HG03342 (cell line): ENCODE measurements around the gene CTTN.

Experiments used
- ATAC-seq: cut with Tn5 transposase; IDR thresholded peaks from one replicate; pipeline ENCODE4 v1.9.1; 2021; ENCODE audit warnings: mild to moderate bottlenecking, moderate library complexity; ENCODE audit not compliant: unreplicated experiment

Gene CTTN

DNA sequence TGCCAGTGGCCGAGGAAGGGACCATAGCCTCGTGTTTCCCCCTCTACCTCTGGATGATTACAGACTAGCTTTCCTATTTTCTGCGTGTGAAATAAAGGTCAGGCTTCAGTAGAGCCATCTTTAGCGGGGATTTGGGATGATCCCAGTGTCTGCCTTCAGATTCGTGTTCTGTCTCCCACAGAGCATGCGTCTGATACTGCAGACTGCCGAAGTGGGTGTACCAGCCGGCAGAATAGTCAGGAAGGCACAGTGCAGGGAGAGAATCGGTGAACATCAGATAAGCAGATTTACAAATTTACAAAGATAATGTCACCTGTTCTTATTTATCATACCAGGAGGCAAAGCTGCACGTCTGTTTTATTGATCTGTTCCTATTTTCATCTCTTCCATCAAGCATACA, 11.1 kb downstream of the CTTN start:
- ATAC-seq = no peak

DNA sequence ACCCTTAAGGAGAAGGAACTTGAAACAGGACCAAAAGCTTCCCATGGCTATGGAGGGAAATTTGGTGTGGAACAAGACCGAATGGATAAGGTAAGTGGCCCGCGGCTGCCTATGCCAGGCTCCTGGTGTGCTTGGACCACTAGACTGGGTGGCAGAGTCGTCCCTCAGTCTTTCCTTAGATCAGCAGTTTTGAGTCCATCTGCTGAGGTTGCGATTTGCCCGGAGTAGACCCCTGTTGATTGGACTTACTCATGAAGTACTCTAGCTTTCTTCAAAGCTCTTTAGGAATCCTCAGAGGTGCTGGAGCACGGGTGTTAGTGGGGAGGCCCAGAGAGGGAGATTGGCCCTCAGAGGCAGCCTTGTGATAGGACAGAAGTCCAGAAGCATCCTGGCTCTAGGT, 11.5 kb downstream of the CTTN start:
- ATAC-seq = no peak

DNA sequence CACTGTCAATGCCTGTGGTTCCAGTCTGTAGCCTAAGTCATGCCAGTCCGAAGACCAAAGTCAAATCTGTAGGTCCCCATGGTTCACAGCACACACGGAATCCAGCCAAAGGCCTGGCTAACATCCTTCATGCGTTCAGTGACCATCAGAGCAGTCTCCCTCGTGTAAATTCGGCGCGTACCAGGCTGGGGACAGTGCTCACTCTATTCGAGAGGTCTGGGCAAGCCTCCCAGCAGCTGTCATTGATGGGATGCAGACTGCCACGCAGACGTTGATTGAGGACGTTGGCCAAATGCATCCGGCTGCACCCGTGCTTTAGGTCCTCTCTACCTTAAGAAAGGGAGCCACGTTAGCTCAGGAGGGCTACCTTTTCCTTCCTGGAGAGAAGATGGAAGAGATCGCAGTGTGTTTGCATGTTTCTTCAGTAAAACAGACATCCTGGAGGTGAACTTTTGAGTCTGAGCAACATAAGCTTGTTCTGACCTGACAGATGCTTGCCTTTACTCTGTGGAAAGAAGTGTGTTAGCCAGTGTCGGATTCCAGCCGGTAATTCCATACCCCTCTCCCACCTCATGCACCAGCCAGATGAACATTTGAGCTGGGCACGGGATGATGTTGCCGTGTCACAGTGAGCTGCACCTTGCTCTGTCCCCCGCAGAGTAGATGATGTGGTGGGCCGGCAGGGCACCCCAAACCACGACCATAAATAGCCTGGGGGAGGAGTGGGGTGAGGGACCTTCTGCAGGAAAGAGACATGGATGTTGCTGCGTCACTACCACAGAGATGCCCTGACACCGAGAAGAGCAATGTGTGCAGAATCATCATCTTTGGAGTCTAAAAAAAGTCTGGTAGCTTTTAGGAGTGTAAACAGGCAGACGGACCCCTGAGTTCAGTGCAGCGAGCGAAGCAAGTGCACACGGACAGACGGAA, 12.2 kb downstream of the CTTN start:
- ATAC-seq = no peak

DNA sequence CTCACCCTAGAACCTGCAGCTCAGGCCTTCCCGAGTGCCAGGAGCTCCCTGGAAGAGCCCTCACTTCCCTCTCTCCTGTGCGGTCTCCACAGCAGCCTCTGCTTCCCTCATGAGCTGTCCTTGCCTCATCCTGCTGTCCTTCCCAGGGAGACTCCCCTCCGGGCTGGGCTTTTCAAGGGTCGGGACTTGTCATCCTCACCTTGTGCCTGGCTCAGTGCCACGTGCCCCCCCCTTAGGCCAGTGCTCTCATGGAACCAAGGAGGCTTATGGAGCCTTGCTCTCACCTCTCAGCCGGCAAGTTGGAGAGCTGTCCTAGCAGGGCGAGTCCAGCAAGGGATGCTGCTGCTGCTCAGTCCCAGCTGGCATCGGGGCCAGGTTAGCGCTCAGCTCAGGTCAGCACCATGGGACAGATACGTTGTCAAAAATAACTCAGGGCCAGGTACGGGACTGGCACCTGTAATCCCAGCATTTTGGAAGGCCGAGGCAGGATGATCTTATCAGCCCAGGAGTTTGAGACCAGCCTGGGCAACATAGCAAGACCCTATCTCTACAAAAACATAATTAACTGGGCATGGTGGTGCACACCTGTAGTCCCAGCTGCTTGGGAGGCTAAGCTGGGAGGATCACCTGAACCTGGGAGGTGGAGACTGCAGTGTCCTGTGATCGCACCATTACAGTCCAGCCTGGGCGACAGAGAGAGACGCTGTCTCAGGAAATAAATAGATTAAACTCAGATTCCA, 13.6 kb downstream of the CTTN start:
- ATAC-seq = no peak

DNA sequence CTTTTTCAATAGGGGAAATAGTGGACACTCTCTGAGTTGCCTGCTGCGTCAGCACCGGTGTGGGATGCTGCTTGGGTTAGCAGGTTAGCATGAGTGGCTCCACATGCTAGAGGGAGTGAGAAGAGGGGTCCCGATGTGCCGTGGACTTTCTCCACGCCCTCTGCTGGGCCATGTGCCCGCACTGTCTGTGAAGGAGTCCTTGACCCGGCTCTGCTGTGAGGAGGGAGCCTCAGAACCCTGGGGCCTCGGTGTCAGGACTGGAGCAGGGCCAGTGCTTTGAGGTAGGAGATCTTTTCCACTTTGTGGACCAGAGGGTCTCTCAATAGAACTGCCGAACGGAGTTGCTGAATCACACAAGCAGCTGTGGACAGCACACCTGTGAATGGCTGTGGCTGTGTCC, 14.8 kb downstream of the CTTN start:
- no peak for ATAC-seq

DNA sequence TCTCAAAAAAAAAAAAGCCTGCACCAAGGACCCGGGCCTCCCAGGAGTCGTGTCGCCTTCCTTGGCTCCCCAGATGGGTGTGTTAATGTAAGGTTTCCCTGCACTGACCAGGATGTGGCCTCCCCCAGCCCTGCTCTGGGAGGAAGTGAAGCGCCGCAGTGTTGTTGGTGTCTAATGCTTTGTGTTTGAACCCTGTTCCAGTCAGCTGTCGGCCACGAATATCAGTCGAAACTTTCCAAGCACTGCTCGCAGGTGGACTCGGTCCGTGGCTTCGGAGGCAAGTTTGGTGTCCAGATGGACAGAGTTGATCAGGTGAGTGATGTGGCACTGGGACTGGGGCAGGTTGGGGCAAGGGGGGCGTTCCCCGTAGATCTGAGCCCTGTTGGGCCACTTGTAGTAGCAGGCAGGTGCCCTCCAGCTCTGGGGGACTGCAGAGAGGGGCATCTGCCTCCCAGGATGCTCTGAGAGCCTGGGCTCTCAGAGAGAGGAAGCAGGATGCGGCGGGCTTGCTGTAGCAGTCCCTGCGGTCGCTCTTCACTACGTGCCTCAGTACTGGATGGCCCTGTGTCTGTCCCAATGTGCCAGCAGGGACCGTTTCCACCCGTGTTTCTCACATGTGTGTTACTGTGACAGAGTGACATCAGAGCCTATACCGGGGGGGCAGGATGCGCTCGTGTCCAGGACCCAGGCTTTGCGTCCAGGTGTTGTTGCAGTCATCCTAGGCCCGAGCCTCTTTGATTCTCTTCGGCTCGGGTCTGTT, 16.2 kb downstream of the CTTN start:
- no peak for ATAC-seq

DNA sequence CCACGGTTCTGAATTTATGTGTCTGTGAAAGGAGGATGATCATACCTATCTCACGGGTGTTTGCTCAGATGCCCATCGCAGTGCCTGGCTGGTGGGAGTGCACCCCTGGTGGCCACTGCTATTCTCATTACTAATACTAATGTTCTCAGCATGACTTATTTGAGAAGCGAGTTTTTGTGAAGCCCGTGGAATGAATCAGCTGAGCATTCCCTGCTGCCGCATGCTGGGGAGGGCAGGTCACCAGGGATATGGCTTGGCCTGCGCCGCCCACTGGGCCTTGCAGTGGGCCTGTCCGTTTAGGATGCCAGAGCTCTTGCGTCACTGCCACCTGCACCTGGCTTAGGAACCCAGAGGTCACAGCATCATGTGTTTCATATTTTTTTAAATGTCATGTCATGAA, 16.9 kb downstream of the CTTN start:
- ATAC-seq = no peak

DNA sequence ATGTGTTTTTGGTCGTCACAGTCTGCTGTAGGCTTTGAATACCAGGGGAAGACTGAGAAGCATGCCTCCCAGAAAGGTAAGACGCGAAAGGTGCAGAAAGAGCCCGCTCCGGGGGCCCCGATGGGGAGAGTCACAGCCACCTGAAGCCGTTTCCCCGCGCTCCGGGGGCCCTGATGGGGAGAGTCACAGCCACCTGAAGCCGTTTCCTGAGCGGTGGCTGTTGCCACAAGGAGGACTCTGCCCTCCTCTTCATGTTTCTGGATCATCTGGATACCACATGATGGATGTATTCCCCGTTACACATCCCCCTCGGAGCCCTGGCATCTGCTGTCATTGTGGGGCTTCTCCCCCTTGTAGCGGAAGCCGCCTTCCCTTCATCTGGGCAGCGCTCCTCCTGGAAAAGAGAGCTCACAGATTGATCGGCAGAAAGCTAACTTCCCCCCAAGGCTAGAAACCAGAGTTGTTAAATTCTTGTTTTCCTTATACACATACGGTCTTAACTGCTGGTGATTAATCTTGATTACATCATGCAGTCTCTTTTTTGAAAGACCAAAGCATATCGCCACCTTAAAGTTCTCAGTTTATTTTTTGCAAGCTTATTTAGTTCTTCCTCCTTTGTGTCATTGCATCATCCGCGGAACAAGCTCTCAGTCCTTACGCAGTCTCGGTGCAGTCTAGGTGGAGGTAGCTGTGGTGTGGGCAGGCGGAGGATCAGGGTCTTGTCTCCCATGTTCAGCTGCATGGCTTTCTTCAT, 17.5 kb downstream of the CTTN start:
- no peak for ATAC-seq

DNA sequence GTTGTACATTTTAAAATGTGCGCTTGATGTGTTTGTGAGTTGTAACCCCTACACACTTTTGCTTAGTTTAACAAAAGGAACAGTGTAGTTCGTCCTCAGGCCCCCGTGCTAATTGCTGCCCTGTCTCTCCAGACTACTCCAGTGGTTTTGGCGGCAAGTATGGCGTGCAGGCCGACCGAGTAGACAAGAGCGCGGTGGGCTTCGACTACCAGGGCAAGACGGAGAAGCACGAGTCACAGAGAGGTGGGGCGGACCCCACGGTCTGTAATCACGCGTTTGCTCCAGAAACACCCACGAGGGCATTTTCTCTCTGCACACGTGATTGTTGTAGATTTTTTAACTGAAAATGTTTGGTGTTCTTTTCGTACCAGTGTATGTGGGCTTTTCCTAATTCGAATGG, 18.6 kb downstream of the CTTN start:
- ATAC-seq = no peak

DNA sequence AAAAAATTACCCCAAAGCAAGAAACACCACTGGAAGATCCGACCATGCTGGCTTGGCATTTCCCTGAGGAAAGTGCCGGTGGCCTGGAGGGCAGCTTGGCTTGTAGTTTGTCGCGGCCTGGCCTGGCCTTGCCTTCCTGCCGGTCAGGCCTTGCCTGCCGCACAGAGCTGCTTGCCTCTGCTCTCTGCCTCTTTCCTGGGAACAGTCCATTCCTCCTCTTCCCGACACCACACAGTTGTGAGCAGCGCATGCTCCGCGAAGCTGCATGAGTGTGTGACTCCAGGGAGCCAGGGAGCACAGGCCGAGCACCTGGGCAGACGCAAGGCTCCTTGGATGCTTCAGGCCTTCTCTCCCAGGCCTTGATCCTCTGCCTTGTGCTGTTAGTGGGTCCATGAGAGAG, 19.8 kb downstream of the CTTN start:
- ATAC-seq = no peak

DNA sequence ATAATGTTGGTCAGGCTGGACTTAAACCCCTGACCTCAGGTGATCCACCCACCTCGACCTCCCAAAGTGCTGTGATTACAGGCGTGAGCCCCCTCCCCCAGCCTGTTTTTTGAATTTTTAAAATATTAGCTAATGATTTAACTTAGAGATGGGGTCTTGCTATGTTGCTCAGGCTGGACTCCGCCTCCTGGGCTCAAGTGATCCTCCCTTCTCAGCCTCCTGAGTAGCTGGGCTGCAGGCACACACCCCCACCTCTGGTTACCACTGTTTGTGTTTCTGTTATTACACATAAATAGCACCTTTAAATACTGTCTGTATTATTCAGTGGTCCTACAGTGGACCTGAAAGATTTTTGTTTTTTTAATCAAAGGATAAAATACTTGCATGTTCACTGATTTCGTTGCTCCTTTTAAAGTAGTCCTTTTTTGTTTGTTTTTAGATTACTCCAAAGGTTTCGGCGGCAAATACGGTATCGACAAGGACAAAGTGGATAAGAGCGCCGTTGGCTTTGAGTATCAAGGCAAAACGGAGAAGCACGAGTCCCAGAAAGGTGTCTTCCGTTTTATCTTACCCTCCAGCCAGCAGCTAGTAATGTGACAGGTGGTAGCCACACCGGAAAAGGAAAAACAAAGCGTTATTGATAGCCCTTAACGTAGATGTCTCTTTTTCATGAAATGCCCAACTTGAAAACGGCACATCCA, 21.1 kb downstream of the CTTN start:
- no peak for ATAC-seq

DNA sequence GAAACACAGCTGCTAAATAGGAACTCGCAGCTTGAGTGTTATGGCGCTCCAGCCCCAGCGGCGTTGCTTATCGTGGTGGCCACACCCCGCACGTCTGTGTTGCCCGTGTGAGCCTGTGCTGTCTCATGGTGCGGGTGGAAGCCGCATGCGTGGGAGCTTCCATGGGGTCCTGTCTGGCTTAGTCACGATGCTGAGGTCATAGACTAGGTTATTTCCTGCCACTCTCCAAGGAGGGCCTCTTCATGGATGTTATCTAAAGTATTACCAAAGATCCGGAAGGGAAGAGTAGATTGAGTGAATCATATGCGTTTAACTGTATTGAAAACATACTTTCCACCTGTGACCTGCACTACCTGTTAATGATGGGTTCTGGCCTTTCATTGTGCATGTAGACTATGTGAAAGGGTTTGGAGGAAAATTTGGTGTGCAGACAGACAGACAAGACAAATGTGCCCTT, 21.7 kb downstream of the CTTN start:
- ATAC-seq = no peak

DNA sequence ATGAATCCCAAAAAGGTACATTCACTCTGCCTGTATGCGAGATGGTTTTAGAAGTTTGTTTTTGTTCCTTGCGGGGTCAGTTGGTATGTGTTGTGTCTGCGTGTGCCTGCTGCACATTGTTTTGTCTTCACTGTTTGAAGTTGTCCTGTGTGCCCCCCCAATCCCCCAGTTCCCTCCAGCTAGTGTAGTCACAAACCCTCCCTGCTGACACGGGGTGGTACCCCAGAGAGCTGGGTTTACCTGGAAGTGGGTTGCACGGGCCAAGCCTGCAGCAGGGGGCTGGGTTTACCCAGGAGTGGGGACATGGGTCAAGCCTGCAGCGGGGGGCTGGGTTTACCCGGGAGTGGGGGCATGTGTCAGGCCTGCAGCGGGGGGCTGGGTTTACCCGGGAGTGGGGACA, 22.2 kb downstream of the CTTN start:
- ATAC-seq = no peak

DNA sequence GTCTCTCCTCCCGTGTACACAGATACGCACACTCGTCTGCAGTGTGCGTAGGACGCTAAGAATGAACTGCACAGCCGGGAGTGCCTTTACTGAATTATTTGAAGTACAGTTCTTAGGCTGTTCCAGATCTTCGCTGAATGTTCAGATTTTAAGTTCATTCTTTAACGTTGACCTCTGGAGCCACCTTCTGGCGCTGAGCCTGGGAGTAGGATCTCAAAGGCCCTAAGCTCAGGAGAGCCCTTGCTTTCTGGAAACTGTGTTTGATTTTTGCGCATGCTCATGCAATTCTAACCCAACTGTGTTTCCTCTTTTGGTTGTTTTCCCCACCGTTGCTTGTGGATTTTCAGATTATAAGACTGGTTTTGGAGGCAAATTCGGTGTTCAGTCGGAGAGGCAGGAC, 22.8 kb downstream of the CTTN start:
- ATAC-seq = no peak

DNA sequence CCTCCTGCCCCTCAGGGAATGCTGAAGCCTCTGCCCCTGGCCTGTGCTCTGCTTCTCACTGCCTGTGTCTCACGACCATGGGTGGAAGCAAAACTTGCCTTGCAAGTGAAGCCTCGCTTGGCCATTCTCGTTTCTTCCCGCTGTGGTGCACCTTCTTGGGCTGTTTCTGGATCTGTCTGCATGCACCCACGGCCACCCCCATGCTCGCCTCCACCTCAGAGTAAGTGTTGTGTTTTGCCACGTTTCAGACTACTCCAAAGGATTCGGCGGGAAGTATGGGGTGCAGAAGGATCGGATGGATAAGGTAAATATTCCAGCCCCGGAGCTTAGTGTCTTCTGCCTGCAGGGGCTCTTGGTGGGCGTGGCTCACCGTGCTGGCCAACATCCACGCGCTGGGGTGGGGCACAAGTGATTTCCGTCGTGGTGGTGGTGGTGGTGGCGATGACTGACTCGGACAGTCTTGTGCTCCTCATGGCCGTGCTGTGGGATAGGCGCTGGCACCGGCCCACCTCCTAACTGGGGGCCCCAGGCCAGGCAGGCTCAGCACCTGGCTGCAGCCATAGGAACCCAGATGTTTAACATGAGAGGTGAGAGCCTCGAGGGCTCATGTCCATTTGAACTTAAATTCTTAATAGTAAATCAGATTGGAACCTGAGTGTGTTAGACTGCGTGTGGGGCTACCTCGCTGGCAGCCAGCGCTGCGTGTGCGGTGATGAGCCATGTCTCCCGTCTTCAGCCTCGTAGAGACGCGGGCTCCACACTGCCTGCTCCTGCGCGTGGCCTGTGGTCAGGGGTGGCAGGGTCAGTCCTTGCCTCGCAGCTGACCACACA, 24.6 kb downstream of the CTTN start:
- ATAC-seq = no peak

DNA sequence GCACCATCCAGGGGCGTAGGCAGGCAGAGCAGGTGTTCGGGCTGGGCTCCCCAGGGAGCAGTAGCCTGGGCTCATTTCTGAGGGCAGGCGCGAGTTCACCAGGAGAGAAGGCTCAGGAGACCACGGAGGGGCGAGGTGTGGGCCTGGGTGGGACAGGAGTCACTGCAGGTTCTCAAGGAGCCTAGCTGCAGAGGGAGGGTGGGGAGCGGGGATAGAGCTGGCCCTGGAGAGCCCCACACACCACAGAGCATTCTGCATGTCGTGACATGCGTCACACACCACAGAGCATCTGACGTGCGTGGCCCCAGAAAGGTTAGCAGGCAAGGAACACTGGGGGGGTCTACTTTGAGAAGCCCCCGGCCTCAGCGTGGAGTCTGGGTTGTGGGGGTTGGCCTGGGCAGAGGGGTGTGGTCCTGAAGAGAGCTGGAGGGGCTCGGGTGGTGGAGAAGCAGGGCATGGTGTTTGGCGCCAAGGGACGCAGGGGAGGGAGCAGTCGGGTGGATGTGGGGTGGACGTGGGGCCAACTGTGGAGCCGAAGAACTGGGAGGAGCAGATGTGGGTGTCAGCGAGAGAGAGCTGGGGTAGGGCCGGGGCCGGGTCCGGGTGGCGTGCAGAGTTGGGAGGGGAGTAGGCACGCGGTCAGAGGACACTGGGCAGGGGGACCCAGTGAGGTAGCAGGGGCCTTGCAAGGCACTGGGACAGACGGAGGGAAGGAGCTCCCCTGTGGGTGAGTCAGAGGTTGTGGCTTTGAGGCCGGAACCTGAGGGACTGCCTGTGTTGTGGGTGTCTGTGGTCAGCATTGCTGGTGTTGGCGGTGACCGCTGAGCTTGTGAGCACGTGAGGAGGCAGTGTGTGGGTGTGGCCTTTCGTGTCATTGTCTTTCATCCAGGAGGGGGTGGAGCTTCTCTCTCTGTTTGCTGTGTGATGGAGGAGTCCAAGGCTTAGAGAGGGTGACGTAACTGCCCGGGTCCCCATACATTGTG, 25.5 kb downstream of the CTTN start:
- no peak for ATAC-seq

DNA sequence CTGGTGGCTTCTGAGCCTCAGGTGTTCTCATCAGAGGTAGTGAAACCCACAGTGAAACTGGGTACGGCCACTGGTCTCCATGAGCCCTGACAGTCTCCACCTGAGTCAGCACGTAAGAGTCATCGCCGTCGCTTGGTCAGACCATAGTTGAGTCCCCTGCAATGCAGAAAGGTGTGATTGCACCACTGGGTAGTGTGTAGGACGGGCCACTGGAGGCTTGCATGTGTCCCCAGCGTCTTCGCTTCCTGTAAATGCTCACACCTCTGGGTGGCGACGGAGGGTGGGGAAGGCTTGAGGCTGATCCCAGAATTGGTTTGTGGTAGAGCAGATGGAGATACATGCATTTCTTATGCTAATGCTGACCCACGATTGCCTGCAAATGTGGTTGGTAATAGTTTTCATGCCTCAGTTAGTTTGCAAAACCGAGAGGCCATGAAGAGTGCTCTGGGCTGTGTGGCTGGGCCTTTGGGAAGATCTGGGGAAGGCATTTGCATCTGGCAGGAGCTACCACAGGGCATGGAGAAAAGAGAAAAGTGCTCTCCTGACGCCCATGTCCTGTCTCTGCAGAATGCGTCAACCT, 26.5 kb downstream of the CTTN start:
- no peak for ATAC-seq

DNA sequence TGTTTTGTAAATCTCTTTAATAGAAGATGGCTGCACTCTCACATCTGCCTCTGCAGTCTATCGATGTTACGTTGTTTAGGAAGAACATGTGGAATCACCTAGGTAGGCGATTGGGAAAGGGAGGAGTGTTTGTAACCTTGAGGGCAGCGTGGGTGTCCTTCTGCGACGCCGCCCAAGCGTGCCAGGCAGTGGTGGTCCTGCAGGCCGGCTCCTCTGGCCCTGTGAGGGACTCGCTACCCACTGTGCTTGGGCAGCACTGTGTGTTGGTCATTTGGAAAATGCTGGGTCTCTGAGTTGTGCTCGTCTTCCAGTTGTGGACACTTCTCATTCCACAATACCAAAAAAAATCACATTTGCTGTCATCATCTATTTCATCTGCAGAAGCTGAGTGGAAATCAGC, 29.1 kb downstream of the CTTN start:
- ATAC-seq = no peak
